ENCODE data around the gene LRRC8E. TPM values are rescaled to one million over a fixed set of nuclear protein-coding genes. Genes with fewer than 3 reads are reported as not detected.

LRRC8E gene
- polyA plus RNA-seq, 1 donor (not counting 4 experiments of a cell fraction or from before 2014, with no cell fraction given), result 13.5 TPM

GRCh38 chr19:7866399-7867091 lies 21.8 kb upstream of the LRRC8E start:
- no peak overlapping the region for H3K27ac ChIP-seq (ENCODE audit: control insufficient read depth, insufficient read depth, low read length)
- TF ChIP-seq EZH2 (IDR thresholded peaks at IDR 0.05; ENCODE audit: low read length) (no peak), CTCF (optimal IDR thresholded peaks at IDR 0.05 in 1 of 3, IDR thresholded peaks at IDR 0.05 in 1 of 3, conservative IDR thresholded peaks at IDR 0.05 in 1 of 3; ENCODE audit: extremely low read depth in 1 of 3, insufficient read depth in 2 of 3, low read length in 3 of 3) (no peak)
- no peak for DNase-seq (ENCODE audit: low read depth, low spot score)

GRCh38 chr19:7867092-7867844 lies 21.0 kb upstream of the LRRC8E start:
- DNase-seq (ENCODE audit: low read depth, low spot score), result no peak
- FAIRE-seq, result no peak
- Histone ChIP-seq H3K79me2 (ENCODE audit: control insufficient read depth, insufficient read depth, low read length) (no peaks in the 10 kb centered on the region), H3K9ac (ENCODE audit: control insufficient read depth, extremely low read depth, insufficient read depth, low read length) (no peak overlapping the region), H3K9me1 (ENCODE audit: control insufficient read depth, extremely low read depth, insufficient read depth, low read length) (no peaks in the 10 kb centered on the region), H3K27ac (ENCODE audit: control insufficient read depth, insufficient read depth, low read length) (no peak overlapping the region), H3K4me3 (ENCODE audit: control insufficient read depth in 2 of 3, extremely low read depth in 1 of 3, insufficient read depth in 2 of 3, low read depth in 1 of 3, low read length in 3 of 3) (no peak overlapping the region), H3K36me3 (ENCODE audit: control insufficient read depth in 2 of 2, extremely low read depth in 1 of 2, insufficient read depth in 2 of 2, low read length in 2 of 2) (no peaks in the 10 kb centered on the region), H3K4me1 (ENCODE audit: control insufficient read depth, extremely low read depth, insufficient read depth, low read length) (peaks cover 26% of the 10 kb centered on the region), H3K4me2 (ENCODE audit: control insufficient read depth, extremely low read depth, insufficient read depth, low read depth, low read length) (no peak overlapping the region), H3K9me3 (ENCODE audit: control insufficient read depth, low read depth, low read length) (no peaks in the 10 kb centered on the region), H3K27me3 (ENCODE audit: control insufficient read depth, extremely low read depth, insufficient read depth, low read length) (peaks cover 1% of the 10 kb centered on the region), H4K20me1 (ENCODE audit: control insufficient read depth, extremely low read depth, insufficient read depth, low read length) (peaks cover 2% of the 10 kb centered on the region), H2AFZ (ENCODE audit: control insufficient read depth, low read length) (no peak overlapping the region)
- TF ChIP-seq CTCF (optimal IDR thresholded peaks at IDR 0.05 in 1 of 3, IDR thresholded peaks at IDR 0.05 in 1 of 3, conservative IDR thresholded peaks at IDR 0.05 in 1 of 3; ENCODE audit: extremely low read depth in 1 of 3, insufficient read depth in 2 of 3, low read length in 3 of 3), result no peak
- TF ChIP-seq EZH2 (IDR thresholded peaks at IDR 0.05; ENCODE audit: low read length), result no peak
- dilution Hi-C loops (cut with MboI; ENCODE audit: extremely low pct_ligation_motif_present, low sequenced_read_pairs), result no loop called here

More at GRCh38 chr19:7866399-7867091, 21.8 kb upstream of the LRRC8E start:
- no peaks in the 10 kb centered on the region for H3K27me3 ChIP-seq (ENCODE audit: control insufficient read depth, extremely low read depth, insufficient read depth, low read length)
- H3K9ac ChIP-seq (ENCODE audit: control insufficient read depth, extremely low read depth, insufficient read depth, low read length), result no peak overlapping the region
- H4K20me1 ChIP-seq (ENCODE audit: control insufficient read depth, extremely low read depth, insufficient read depth, low read length), result no peaks in the 10 kb centered on the region
- no peaks in the 10 kb centered on the region for H3K36me3 ChIP-seq (ENCODE audit: control insufficient read depth in 2 of 2, extremely low read depth in 1 of 2, insufficient read depth in 2 of 2, low read length in 2 of 2)
- no peaks in the 10 kb centered on the region for H3K79me2 ChIP-seq (ENCODE audit: control insufficient read depth, insufficient read depth, low read length)
- no peak overlapping the region for H3K4me2 ChIP-seq (ENCODE audit: control insufficient read depth, extremely low read depth, insufficient read depth, low read depth, low read length)
- no peak for FAIRE-seq
- H3K9me1 ChIP-seq (ENCODE audit: control insufficient read depth, extremely low read depth, insufficient read depth, low read length), result no peaks in the 10 kb centered on the region
- dilution Hi-C loops (cut with MboI; ENCODE audit: extremely low pct_ligation_motif_present, low sequenced_read_pairs), result no loop called here
- no peak overlapping the region for H2AFZ ChIP-seq (ENCODE audit: control insufficient read depth, low read length)
- H3K9me3 ChIP-seq (ENCODE audit: control insufficient read depth, low read depth, low read length), result no peaks in the 10 kb centered on the region
- peaks cover 22% of the 10 kb centered on the region for H3K4me1 ChIP-seq (ENCODE audit: control insufficient read depth, extremely low read depth, insufficient read depth, low read length)
- H3K4me3 ChIP-seq (ENCODE audit: control insufficient read depth in 2 of 3, extremely low read depth in 1 of 3, insufficient read depth in 2 of 3, low read depth in 1 of 3, low read length in 3 of 3), result no peak overlapping the region

All from keratinocyte (primary cell).